Tibial nerve (tissue), 4 donors: ENCODE data around the gene GOLT1A.

Experiments
- CTCF ChIP-seq, 5 experiments: fragments of 200-600 bp in 3 of 5; fragments of 450-650 bp in 2 of 5; sonication (generic) in 3 of 5; IDR thresholded peaks; one replicate each; pipeline ENCODE4 v1.5.1; 2016 to 2019; ENCODE audit warnings: antibody characterized with exemption in 5 of 5, mild to moderate bottlenecking in 3 of 5, moderate library complexity in 2 of 5
- EP300 ChIP-seq, 2 donors: sonication (generic); formaldehyde crosslinking; IDR thresholded peaks; one replicate each; pipeline ENCODE4 v1.6.1; 2017; ENCODE audit warnings: antibody characterized with exemption in 2 of 2, mild to moderate bottlenecking in 1 of 2

- TF ChIP-seq CTCF (IDR thresholded peaks at IDR 0.05) (peak; percentile 54 to 87 (median 68)), EP300 (IDR thresholded peaks at IDR 0.05) (peak in 1 of 2 donors; percentile 38)
Observed at GRCh38 chr1:204213668-204214662, at the start of gene GOLT1A.
